ENCODE data around the gene TNS3.

TNS3 gene

GRCh38 chr7:47535035-47535703, 46.7 kb downstream of the TNS3 start:
- H3K27me3 Mint-ChIP-seq: peaks cover 6% of the 10 kb centered on the region

GRCh38 chr7:47534322-47535034, 47.4 kb downstream of the TNS3 start:
- no peaks in the 10 kb centered on the region for H3K9me3 Mint-ChIP-seq
- H3K27me3 Mint-ChIP-seq: peaks cover 6% of the 10 kb centered on the region
- no peaks in the 10 kb centered on the region for H3K36me3 Mint-ChIP-seq
- H3K4me1 Mint-ChIP-seq: no peaks in the 10 kb centered on the region
- no peak overlapping the region for H3K27ac Mint-ChIP-seq
- H3K4me3 Mint-ChIP-seq: no peak overlapping the region

More at GRCh38 chr7:47535035-47535703, 46.7 kb downstream of the TNS3 start:
- H3K36me3 Mint-ChIP-seq: no peaks in the 10 kb centered on the region
- H3K4me1 Mint-ChIP-seq: no peaks in the 10 kb centered on the region
- no peak overlapping the region for H3K4me3 Mint-ChIP-seq
- no peaks in the 10 kb centered on the region for H3K9me3 Mint-ChIP-seq
- no peak overlapping the region for H3K27ac Mint-ChIP-seq

GRCh38 chr7:47531584-47532492, 50.1 kb downstream of the TNS3 start:
- Mint-ChIP-seq H3K27me3 (no peaks in the 10 kb centered on the region), H3K36me3 (no peaks in the 10 kb centered on the region), H3K4me1 (no peaks in the 10 kb centered on the region), H3K9me3 (no peaks in the 10 kb centered on the region), H3K27ac (no peak overlapping the region), H3K4me3 (no peak overlapping the region)

GRCh38 chr7:47529826-47530555, 51.9 kb downstream of the TNS3 start:
- no peaks in the 10 kb centered on the region for H3K36me3 Mint-ChIP-seq

GRCh38 chr7:47529405-47529804, 52.5 kb downstream of the TNS3 start:
- H3K4me1 Mint-ChIP-seq: no peaks in the 10 kb centered on the region
- H3K9me3 Mint-ChIP-seq: no peaks in the 10 kb centered on the region
- H3K27me3 Mint-ChIP-seq: no peaks in the 10 kb centered on the region
- H3K4me3 Mint-ChIP-seq: no peak overlapping the region
- H3K36me3 Mint-ChIP-seq: no peaks in the 10 kb centered on the region
- no peak overlapping the region for H3K27ac Mint-ChIP-seq

More at GRCh38 chr7:47529826-47530555, 51.9 kb downstream of the TNS3 start:
- Mint-ChIP-seq H3K27ac (no peak overlapping the region), H3K4me3 (no peak overlapping the region), H3K4me1 (no peaks in the 10 kb centered on the region), H3K27me3 (no peaks in the 10 kb centered on the region), H3K9me3 (no peaks in the 10 kb centered on the region)

- Mint-ChIP-seq H3K4me1 (no peaks in the 10 kb centered on the region), H3K9me3 (no peaks in the 10 kb centered on the region), H3K36me3 (no peaks in the 10 kb centered on the region), H3K4me3 (no peak overlapping the region), H3K27ac (no peak overlapping the region), H3K27me3 (no peaks in the 10 kb centered on the region)
These were observed 53.4 kb downstream of the TNS3 start for GRCh38 chr7:47528471-47528870.

- Mint-ChIP-seq H3K4me3 (no peak overlapping the region), H3K9me3 (no peaks in the 10 kb centered on the region), H3K27ac (no peak overlapping the region), H3K36me3 (no peaks in the 10 kb centered on the region), H3K27me3 (no peaks in the 10 kb centered on the region), H3K4me1 (no peaks in the 10 kb centered on the region)
These were observed 55.4 kb downstream of the TNS3 start for GRCh38 chr7:47526466-47526865.

GRCh38 chr7:47525066-47525623, 56.8 kb downstream of the TNS3 start:
- no peak overlapping the region for H3K27ac Mint-ChIP-seq
- H3K36me3 Mint-ChIP-seq: no peaks in the 10 kb centered on the region
- no peaks in the 10 kb centered on the region for H3K9me3 Mint-ChIP-seq
- H3K27me3 Mint-ChIP-seq: no peaks in the 10 kb centered on the region
- no peak overlapping the region for H3K4me3 Mint-ChIP-seq
- H3K4me1 Mint-ChIP-seq: no peaks in the 10 kb centered on the region

GRCh38 chr7:47523401-47523800, 58.5 kb downstream of the TNS3 start:
- Mint-ChIP-seq H3K36me3 (no peaks in the 10 kb centered on the region), H3K4me3 (no peak overlapping the region), H3K27ac (no peak overlapping the region)

GRCh38 chr7:47521816-47522561, 59.9 kb downstream of the TNS3 start:
- Mint-ChIP-seq H3K36me3 (no peaks in the 10 kb centered on the region), H3K27me3 (no peaks in the 10 kb centered on the region), H3K4me1 (no peaks in the 10 kb centered on the region), H3K4me3 (no peak overlapping the region), H3K27ac (no peak overlapping the region), H3K9me3 (no peaks in the 10 kb centered on the region)

More at GRCh38 chr7:47523401-47523800, 58.5 kb downstream of the TNS3 start:
- no peaks in the 10 kb centered on the region for H3K9me3 Mint-ChIP-seq
- no peaks in the 10 kb centered on the region for H3K27me3 Mint-ChIP-seq
- H3K4me1 Mint-ChIP-seq: no peaks in the 10 kb centered on the region

GRCh38 chr7:47521011-47521795, 60.7 kb downstream of the TNS3 start:
- Mint-ChIP-seq H3K9me3 (no peaks in the 10 kb centered on the region), H3K4me1 (no peaks in the 10 kb centered on the region), H3K4me3 (no peak overlapping the region), H3K27ac (no peak overlapping the region), H3K36me3 (no peaks in the 10 kb centered on the region), H3K27me3 (no peaks in the 10 kb centered on the region)

GRCh38 chr7:47520406-47520805, 61.5 kb downstream of the TNS3 start:
- Mint-ChIP-seq H3K9me3 (no peaks in the 10 kb centered on the region), H3K27ac (no peak overlapping the region), H3K4me3 (no peak overlapping the region), H3K27me3 (no peaks in the 10 kb centered on the region), H3K36me3 (no peaks in the 10 kb centered on the region), H3K4me1 (no peaks in the 10 kb centered on the region)

- H3K4me3 Mint-ChIP-seq: no peak overlapping the region
- no peak overlapping the region for H3K27ac Mint-ChIP-seq
- no peaks in the 10 kb centered on the region for H3K4me1 Mint-ChIP-seq
- no peaks in the 10 kb centered on the region for H3K27me3 Mint-ChIP-seq
- H3K9me3 Mint-ChIP-seq: no peaks in the 10 kb centered on the region
- no peaks in the 10 kb centered on the region for H3K36me3 Mint-ChIP-seq
These were observed 63.1 kb downstream of the TNS3 start for GRCh38 chr7:47518827-47519226.

Measured in activated naive CD4-positive, alpha-beta T cell treated with anti-CD3 and anti-CD28 coated beads, Interleukin-2, amount 50 U/mL, for 24 hours (primary cell).